Measurements from ENCODE around the gene DPF3.

DPF3 gene

DNA sequence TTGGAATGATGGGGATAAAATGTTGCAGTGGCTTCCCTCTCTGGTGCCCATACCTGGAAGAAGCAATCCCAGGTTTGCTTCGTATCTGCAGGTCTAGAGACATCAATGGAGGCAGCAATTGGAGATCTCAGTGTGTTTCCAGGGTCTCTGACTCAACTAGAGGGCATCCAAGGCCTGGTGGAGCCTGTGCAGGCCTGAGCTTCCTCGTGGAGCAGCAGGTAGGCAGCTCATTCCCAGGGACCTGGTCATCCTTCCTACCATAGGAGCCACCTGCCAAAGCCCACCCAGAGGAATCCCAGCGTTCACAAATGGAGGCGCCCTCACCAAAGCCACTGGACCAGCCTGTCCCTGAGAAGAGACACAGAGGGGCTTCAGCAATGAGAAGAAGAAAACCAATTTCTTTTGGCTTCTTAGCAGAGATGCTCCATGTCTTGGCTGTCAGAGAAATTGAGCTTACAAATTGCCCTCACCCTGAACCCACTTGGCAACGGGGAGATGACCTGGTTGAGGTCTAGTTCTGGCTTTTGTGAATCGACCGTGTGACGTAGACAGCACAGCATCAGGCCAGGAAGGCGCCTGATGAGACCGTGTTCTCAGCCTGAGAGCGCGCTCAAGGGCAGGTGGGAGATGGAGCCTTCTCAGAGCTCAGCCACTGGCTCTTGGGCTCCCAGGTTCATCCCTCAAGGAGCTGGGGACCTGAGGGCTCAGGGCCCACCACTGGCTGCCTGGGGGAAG lies 283.6 kb downstream of the DPF3 start:
- DNase-seq, result no peak

DNA sequence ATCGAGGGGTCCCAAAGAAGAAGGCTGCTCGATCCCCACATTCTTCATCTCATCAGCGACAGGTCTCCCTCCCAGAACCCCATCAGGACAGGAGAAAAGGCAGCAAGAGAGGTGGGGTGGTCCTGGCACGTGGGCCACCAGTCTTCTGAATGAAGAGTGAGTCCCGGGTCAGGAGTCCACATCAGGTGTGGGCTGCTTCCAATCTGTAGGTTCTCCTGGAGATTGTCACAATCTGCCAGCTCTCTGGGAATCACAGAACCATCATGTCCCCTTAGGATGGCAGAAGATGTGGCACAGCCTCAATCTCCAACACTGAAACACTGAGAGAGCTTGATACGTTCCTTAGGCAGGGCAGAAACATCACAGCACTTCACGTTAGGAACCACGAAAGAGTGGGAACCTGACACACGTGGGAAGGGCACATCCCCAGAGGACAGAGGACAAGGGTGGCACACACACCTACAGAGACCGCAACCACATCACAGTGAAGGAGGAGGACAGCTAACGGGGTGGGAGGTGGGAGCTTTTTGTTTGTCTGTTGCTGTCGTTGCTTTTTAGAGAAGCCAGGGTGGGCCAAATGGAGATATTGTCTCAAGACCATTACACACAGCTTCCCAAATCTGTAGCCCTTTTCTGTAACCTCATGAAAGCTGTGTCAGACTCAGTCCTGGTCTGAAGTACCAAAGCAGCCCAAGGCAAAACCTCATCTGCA lies 284.5 kb downstream of the DPF3 start:
- DNase-seq, result no peak

DNA sequence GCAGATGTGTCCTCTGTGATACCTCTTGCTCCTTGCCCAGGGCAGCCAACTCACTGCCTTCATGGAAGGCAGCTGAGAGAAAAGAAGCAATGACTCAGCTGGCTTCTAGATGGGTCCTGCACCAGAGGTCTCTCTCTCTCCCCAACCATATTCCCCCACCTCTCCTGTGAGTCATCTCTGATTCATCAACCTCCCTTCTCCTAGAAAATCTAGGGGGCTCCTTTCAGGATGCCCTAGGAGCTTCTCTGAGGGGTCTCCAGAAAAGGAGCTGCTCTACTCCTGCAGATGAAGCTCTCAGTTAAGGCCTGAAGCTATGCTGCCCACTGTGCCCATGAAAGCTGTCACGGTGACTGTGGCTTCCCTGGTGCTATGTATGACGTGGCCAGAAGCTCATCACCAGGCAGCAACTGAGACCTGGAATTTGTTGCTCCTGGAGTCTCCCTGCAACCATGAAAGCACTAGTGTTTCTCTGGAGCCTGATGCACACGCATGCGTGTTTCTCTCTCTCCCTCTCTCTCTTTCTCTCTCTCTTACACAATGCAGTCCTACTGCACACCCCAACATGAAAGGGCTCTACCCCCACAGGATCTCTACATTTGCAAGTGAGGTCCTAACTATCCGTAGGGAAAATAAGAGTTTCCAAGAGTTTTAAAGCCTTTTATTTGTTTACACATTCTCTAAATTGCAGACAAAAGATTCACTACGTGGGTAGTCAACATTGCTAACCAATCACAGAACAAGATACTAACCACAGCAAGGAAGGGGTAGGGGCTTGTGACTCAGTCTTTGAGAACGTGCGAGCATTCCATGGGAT lies 285.3 kb downstream of the DPF3 start:
- peak; percentile 96 for DNase-seq

DNA sequence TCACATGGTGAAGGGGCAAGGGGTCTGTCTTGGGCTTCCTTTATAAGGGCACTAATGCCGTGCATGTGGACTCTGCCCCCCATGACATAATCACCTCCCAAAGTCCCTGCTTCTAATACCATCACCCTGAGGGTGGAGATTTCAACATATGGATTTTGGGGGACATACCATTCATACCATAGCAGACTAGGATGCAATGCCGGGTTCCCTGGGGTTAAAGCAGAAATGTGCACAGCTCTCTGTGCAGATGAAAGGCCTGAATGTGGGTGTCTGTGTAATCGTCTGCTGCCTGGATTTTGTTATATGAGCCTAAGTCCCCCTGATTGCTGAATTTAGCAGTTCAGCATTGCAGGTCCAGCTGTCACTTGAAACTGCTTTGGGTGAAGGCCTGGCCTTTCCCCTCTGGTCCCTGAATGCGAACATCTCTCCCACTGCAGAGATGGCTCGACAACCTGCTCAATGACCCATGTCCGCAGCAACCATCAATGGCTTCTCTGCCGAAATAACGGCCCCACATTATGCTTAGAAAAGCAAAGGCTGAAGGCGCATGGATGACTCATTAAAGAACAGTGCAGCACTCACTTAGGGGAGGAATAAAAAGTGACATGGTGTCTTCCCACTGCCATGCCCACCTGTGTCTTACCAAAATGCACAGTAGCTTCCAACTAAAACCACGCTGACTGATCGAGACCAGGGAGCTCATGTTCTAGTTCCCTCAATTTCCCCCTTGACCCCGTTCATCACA lies 286.3 kb downstream of the DPF3 start:
- DNase-seq, result peak; percentile 68

DNA sequence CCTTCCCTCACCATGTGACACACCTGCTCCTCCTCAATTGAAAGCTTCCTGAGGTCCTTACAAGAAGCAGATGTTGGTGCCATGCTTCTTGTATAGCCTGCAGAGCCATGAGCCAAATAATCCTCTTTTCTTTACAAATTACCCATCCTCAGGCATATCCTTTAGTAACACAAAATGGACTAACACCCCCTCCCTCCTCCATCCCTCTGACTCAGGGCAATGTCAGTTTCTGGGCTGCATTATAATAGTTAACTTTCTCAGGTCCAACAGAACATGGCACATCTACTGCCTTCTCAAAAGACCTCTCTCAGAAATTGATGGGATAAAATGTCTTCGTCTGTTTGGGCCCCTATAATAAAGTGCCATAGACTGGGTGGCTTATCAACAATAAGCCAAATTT lies 287.0 kb downstream of the DPF3 start:
- no peak for DNase-seq

DNA sequence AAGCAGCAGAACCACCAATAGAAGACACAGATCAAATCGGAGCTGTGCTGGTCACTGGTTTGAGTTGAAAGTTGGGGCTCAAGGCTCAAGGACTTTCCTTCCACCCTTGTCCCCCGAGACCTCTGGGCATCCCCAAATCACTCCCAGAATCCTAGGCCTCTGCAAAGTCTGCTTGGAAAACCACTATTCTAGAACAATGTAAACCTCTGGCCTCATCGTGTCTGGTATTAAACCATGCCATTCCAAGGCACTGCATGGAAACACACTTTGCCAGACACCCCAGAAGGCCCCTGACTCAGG lies 288.0 kb downstream of the DPF3 start:
- DNase-seq, result no peak

DNA sequence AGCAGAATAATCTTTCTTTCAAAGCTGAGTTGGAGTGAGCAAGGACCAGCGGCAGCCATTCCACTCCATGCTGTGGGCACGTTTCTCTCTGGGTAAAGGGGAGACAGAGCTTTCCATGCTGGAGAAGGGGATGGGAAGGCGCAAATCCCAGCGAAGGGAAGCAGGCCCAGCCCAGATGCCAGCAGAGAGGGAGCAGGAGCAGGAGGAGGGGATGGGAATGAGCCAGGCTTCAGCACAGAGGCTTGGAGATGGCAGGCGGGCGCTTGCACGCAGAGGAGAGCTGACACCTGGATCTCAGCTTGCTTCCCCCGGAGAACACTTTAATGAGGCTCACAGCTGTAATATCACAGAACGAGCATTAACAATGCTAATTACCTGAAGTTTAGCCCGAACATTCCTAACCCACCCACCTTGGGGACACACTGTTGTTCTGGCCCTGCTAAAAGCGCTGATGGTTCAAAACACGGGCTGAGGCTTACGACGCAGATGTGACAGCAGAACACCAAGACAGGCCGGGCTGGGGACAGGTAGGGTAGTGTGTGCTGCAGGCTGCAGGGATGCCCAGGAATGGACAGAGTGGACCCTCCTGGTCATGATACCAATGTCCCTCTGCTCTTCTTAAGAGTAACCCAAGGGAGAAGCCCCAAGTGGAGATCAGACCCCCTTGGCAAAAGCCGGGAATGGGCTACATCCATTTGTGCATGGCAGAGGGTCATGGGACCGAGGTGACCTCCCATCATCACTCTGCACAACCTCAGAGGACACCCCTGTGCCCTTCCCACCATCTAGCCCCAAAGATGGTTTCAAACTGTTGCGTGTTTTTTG lies 288.6 kb downstream of the DPF3 start:
- DNase-seq, result no peak

DNA sequence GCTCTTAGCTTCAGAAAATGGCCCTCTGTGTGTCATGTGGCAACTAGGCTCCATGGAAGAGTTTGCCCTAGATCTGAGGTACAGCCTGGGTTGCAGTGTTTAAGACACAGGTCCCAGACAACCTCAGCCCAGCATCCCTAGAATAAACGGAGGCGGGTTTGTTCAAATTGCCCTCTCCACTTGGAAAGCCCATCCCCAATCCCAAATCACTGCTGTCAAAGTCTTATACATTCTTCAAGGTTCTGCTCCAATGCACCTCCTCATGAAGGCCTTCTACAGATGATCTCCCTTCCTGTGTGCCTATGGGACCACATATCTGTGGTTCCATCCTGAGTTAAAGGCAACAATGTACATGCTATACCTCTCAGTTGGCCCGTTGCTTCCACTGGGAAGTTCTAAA lies 289.8 kb downstream of the DPF3 start:
- DNase-seq, result no peak

DNA sequence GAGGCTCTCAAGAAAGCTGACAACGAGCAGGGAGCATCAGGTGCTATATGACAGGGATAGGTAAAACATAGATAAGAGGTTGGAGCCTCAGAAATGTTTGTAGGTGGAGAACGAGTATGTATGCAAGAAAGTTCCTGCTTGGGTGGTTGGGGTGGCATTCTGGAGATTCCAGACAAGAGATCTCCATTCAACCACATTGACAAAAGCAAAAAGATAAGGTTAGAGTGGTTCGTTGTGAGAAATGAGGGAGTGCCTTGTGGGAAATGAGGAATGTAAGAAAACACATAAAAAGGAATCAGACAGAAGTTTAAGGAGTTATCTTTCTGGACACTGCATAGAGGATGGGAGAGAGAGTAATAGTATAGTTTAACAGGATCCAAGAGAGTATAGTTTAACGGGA lies 290.3 kb downstream of the DPF3 start:
- DNase-seq, result no peak

DNA sequence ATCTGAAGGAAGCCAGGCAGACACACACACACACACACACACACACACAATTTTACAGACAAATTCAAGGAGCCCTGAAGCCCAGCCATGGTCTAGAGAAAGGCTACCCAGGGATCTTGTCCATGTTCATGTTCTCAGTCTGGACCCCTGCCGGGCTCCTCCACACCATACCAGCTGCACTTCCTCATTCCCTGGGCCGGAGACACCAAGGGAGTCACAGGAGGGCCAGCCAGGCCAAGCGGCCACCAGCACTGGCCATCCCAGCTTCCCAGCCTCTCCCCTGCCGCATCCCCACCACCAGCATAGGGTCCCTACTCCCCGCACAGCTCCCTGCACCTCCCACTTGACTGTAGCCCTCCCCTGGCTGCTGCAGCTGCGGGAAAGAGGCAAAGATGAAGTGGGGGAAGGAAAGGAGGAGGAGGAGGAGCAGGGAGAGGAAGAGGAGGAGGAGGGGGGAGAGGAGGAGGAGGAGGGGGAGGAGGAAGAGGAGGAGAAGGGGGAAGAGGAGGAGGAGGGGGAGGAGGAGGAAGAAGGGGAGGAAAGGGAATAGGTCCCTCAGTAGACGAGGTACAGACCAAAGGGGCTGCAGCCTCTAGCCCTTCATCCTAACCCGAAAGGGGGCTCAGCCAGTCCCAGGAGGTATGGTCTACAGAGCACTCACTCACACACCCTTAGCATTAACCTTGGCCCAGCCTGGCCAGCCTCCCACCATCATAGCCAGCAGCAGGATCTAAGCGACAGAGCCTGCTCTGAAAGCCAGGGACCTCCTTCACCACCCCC lies 293.2 kb downstream of the DPF3 start:
- no peak for DNase-seq

DNA sequence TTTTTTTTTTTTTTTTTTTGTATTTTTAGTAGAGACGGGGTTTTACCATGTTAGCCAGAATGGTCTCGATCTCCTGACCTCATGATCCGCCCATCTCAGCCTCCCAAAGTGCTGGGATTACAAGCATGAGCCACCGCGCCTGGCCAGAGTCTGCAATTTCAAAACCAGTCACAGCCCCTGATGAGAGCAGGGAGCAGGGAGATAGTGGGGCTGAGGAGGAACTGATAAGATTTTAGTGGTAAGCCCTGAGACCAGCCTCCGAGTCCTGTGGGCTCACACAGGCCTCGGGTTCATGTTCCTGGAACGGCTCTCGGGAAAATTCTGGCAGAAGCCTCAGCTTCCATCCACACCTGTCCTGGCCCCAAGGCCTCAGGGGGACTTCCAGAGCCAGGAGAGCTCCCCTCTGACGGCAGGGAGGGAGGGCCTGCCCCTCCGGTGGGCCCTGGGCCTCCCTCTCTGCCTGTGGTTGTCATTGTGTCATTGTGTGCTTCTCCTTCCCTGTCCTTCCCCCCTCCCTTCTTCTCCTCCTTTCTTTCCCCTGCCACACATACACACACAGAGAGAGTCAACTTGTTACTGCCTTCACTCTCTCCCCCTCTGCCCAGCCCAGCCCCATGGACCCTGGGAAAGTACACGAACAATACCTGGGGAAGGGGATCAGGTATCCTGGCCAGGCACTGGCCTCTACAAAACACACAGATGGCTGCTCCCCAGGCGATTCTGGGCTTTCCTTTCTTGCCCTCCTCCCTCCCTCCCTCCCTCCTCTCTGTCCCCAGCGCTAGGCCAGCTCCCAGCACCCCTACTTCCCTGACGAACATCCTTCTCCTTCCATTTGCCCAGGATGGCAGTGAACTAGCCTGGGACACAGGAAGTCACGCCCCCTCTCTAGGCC lies 294.1 kb downstream of the DPF3 start:
- DNase-seq, result no peak

DNA sequence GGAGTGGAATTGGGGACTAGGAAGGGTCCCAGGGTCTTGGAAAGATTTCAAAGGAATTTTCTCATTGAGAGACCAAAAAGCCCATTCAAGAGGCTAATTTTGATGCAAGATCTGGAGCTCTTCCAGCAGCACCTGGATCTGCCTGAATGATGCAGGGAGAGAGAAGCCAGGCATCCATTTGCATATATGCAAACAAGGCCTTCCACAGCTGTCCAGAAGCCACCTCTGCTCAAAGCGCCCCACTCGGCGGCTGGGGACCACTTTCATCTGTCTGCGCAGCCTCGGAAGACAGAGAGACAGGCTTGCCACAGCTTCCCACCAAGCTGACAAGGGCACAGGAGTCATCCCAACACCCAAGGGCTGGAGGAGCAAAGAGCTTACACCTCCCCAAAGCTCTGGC lies 295.6 kb downstream of the DPF3 start:
- no peak for DNase-seq

DNA sequence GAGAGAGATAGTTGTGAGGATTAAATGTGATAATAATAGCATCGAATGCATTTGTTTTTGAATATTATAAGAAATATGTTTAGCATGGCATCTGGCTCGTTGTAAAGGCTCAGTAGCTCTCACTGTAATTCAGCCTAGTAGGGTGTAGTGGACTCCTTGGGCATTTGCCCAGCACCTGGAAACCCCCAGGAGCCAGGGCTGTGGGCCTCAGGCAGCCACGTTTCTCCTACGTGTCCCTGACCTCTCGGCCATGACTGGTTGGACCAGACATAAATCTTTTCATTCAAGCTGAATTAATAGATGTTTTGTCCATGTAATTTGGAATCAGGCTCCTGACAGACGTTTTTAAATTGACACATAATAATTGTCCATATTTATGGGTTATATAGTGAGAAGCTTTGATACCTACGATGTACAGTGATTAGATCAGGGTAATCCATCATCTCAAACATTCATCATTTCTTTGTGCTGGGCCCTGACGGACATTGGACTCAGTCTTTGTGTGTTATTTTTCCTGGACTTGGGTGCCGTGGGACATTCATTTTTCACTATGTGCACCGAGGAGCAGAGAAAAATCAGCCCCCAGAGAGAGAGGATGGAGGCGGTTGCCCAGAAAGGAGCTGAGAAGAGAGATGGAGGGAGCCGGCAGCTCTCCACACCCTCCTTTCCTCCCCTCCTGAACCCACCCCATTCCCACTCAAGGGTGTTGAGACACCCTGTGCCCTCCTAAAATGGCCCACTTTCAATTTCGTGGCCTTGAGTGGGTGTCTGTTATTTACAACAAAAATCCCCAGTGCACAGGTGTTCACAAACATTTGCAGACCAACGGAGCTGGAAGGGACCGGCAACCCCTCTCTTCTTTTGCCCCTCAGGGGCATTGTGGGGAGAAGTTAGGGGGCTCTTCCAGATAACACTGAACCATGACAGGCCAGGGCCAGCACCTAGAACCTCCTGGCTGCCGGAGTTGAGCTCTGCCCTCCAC lies 296.4 kb downstream of the DPF3 start:
- no peak for DNase-seq

DNA sequence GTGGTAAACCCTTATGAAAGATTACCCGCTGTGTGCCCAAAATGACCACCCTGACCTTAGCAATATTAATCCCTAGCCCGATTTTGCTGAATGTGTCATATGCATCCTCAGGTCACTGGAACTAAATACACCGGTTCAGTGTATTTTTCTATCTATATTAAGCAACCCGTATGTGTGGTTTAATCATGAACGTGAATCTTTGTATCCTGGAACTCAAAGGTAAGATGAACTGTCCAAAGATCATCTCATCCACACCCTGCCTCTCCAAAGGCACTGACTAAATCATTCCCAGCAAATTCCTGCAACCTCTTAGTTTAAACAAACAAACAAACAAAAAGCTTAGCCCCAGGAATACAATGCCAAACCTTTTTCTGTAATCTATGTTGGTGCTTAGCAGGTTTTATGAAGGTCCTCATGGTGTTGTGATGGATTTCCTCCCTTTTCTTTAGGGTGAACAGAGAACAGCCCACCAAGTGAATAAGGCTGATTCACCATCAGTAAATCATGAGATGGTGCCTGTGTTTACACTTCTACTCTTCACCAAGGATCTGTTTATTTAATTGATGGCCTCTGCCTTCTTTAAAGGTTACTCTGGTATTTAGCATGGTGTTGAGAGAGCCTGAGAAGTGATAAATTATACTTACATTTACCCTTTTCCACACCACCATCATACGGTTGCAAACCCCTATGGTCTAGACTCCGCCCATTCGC lies 298.6 kb downstream of the DPF3 start:
- no peak for DNase-seq

DNA sequence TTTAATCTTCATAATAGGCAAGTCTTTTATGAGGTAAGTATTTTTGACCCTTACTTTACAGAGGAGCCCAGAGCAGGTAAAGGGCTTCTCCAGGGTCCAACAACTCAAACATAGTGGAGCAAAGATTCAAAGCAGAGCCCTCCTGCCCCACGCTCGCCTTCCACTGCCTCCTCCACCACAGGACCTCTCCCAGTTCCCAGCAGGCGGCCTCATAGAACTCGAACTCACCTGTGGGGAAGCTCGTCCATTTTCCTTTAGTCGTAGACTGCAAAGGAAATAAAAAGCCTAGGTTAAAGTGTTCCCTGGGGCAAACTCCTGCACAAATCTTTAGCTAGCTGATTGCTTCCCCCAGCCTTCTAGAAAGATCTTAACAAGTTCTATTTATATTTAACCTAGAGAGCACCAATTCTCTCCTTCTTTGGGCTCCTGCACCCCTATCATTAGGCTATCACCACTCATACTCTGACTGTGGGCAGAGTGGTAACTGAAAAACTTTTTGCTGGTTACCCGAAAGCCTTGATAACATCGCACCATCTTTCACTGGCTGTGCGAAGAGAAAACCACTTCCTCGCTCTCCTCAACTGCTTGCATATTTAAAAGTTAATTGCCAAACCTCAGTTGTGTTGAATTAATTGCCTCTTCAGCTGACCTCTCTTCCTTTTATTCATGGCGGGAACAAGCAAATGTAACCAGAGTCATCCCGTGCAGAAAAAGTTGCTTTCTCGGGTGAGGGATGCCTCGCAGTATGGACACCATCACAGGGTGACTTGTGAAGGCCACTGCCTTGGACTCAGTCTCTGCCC lies 299.6 kb downstream of the DPF3 start:
- DNase-seq, result no peak

DNA sequence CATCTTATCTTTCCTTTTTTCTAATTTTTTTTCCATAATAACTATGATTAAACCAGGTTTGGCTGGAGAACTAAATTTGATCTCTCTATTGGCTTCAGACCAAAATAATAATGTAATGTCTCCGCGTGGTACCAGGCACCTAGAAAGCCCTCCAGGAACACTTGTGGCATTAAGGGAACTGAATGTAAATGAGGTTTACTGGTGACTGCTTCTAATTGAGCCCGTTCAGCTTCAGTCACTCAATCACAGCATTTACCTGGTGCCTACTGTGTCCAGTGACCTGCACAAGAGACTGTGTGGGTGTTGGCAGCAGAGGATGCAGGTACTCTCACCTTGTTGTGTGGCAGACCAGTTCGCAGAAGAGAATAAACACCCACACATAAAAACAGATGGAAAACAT lies 302.5 kb downstream of the DPF3 start:
- DNase-seq, result no peak

DNA sequence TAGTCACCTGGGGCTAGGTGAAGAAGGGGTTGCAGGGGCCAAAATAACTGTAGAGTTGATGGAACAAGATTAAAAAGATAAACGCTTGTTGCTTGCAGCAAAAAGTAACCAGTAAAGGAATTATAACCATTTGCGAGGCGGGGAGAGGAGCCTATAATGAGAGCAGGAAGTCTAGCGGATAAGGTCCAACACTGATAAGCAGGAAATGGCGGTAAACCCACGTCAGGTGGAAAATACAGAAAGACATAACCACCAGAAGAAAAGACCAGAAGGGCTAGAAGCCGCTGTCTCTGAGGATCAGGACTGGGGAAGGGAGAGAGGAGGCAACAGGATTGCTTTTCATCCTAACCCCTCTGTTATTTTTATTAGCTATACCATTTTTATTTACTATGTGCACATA lies 303.3 kb downstream of the DPF3 start:
- no peak for DNase-seq

DNA sequence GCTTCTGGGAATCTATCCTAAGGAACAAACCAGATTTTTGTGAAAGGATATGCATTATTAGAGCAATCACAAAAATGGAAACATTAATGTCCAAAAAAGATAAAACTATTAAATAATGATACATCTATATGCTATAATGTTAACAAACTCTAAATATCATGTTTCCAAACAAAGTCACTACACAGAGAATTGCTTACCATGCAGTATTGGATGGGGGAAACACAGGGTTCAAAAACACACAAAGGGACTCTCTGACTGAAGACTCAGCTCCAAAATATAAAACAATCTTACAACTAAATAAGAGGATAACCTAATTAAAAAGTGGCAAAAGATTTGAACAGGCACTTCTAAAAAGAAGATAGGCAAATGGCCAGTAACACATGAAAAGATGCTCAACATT lies 304.2 kb downstream of the DPF3 start:
- no peak for DNase-seq

Data from fibroblast of skin of right quadriceps (primary cell).